ENCODE measurements around the gene DRD4. TPM values are rescaled to one million over a fixed set of nuclear protein-coding genes. Genes with fewer than 3 reads are reported as not detected.

Gene DRD4
- polyA plus RNA-seq, 3 donors: 0.13 TPM; not detected in 2

DNA sequence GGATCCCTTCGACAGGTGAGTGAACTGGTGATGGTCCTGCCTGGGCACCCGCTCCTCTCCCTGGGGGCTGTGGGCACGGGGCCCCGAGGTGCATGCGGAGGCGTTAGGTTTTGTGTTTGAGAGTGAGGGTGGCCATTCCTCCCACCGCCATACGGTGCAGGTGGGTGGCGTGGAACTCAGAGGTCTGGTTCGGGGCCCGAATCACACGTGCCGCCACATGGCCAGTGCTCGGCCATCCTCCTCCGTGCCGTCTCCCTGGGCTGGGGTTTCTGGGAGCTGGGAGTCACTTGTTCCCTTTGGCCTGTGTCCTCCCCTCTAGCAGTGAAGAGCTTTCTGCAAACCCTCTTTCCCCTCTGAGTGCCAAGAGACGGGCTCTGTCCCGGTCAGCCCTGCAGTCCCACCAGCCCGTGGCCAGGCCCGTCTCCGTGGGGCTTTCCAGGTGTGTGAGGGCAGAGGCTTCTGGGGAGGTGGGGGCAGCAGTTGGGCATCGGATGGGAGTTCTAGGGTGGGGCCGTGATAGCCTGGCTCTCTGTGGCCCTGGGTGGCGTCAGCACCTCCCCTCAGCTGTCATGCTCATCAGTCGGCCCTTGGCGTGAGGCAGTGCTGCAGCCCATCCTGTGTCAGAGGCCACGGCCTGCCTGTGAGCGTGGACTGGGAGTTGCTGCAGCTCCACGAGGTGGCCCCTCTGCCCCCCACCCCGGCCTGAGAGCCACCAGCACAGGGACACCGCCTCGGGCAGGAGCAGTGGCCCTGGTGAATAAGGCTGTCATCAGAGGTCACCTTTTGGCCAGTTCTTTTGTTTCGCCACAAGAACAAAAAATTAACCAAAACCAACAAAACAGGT is 31.6 kb upstream of the DRD4 start:
- Mint-ChIP-seq H3K4me3 (peak overlapping the region in 1 of 2 donors; percentile 34), H3K36me3 (peaks cover 66 to 91% of the 10 kb centered on the region in 2 donors), H3K4me1 (no peaks in the 10 kb centered on the region), H3K27me3 (ENCODE audit: low read depth in 3 of 3) (peaks cover 0 to 2% (median 0%) of the 10 kb centered on the region in 3 donors), H3K27ac (peak overlapping the region in 2 of 7 donors; percentile 10 to 41), H3K9me3 (no peaks in the 10 kb centered on the region)
- Histone ChIP-seq H3K9me3 (replicated peaks in 1 of 2; ENCODE audit: control insufficient read depth in 1 of 2, insufficient read depth in 1 of 2, low read length in 2 of 2) (no peaks in the 10 kb centered on the region), H3K4me1 (ENCODE audit: control insufficient read depth in 1 of 2, insufficient read depth in 2 of 2, low read length in 2 of 2) (no peaks in the 10 kb centered on the region), H3K9ac (ENCODE audit: insufficient read depth, low read length, poor library complexity, severe bottlenecking) (no peak overlapping the region), H3K27me3 (ENCODE audit: control insufficient read depth in 2 of 2, insufficient read depth in 2 of 2, low read length in 2 of 2) (no peaks in the 10 kb centered on the region), H3K27ac (ENCODE audit: low read depth in 1 of 2, low read length in 2 of 2) (no peak overlapping the region), H2AFZ (ENCODE audit: insufficient read depth, low read depth, low read length, poor library complexity, severe bottlenecking) (no peak overlapping the region), H4K20me1 (ENCODE audit: insufficient read depth, low read length) (peaks cover 23% of the 10 kb centered on the region), H3K4me2 (replicated peaks; ENCODE audit: extremely low read depth, low read length, poor library complexity, severe bottlenecking) (no peak overlapping the region), H3K36me3 (replicated peaks in 1 of 2; ENCODE audit: control insufficient read depth in 1 of 2, insufficient read depth in 2 of 2, low read length in 2 of 2) (peaks cover 89 to 97% of the 10 kb centered on the region in 2 donors), H3K79me2 (ENCODE audit: insufficient read depth, low read length) (no peaks in the 10 kb centered on the region), H3K4me3 (replicated peaks in 1 of 3; ENCODE audit: low read depth in 2 of 3, low read length in 3 of 3) (no peak overlapping the region)
- no peak for DNase-seq
- WGBS (ENCODE audit: insufficient coverage): 97% methylated on average over 28 of the region's 33 CpGs
- TF ChIP-seq, protein P1, sequence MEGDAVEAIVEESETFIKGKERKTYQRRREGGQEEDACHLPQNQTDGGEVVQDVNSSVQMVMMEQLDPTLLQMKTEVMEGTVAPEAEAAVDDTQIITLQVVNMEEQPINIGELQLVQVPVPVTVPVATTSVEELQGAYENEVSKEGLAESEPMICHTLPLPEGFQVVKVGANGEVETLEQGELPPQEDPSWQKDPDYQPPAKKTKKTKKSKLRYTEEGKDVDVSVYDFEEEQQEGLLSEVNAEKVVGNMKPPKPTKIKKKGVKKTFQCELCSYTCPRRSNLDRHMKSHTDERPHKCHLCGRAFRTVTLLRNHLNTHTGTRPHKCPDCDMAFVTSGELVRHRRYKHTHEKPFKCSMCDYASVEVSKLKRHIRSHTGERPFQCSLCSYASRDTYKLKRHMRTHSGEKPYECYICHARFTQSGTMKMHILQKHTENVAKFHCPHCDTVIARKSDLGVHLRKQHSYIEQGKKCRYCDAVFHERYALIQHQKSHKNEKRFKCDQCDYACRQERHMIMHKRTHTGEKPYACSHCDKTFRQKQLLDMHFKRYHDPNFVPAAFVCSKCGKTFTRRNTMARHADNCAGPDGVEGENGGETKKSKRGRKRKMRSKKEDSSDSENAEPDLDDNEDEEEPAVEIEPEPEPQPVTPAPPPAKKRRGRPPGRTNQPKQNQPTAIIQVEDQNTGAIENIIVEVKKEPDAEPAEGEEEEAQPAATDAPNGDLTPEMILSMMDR (IDR thresholded peaks at IDR 0.05): no peak
- intact Hi-C loops (cut with micrococcal nuclease): no loop called here

DNA sequence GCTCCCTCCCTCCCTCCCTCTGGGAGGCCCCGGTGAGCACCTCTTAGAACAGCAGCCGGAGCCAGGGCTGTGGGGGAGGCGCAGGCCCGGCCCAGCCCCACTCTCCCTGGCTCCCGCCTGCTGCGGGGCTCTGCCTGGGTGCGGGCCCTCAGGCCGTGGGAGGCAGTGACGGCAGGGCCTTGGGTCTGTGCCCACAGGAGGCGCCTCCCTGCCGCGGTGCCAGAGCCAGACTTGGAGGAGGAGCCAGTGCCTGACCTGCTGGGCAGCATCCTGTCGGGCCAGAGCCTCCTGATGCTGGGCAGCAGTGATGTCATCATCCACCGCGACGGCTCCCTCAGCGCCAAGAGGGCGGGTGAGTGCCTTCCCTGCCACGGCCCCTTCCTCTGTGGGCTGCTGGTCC is 30.8 kb upstream of the DRD4 start:
- 87% methylated on average over 14 of the region's 19 CpGs for WGBS (ENCODE audit: insufficient coverage)
- Histone ChIP-seq H3K79me2 (ENCODE audit: insufficient read depth, low read length) (no peaks in the 10 kb centered on the region), H3K36me3 (replicated peaks in 1 of 2; ENCODE audit: control insufficient read depth in 1 of 2, insufficient read depth in 2 of 2, low read length in 2 of 2) (peaks cover 91 to 99% of the 10 kb centered on the region in 2 donors), H3K9ac (ENCODE audit: insufficient read depth, low read length, poor library complexity, severe bottlenecking) (no peak overlapping the region), H3K9me3 (replicated peaks in 1 of 2; ENCODE audit: control insufficient read depth in 1 of 2, insufficient read depth in 1 of 2, low read length in 2 of 2) (no peaks in the 10 kb centered on the region), H3K4me3 (replicated peaks in 1 of 3; ENCODE audit: low read depth in 2 of 3, low read length in 3 of 3) (no peak overlapping the region), H2AFZ (ENCODE audit: insufficient read depth, low read depth, low read length, poor library complexity, severe bottlenecking) (no peak overlapping the region), H3K4me2 (replicated peaks; ENCODE audit: extremely low read depth, low read length, poor library complexity, severe bottlenecking) (no peak overlapping the region), H4K20me1 (ENCODE audit: insufficient read depth, low read length) (peaks cover 30% of the 10 kb centered on the region), H3K4me1 (ENCODE audit: control insufficient read depth in 1 of 2, insufficient read depth in 2 of 2, low read length in 2 of 2) (no peaks in the 10 kb centered on the region), H3K27ac (ENCODE audit: low read depth in 1 of 2, low read length in 2 of 2) (no peak overlapping the region), H3K27me3 (ENCODE audit: control insufficient read depth in 2 of 2, insufficient read depth in 2 of 2, low read length in 2 of 2) (no peaks in the 10 kb centered on the region)
- TF ChIP-seq, protein P1 (IDR thresholded peaks at IDR 0.05): no peak
- H3K4me3 Mint-ChIP-seq: no peak overlapping the region
- H3K27me3 Mint-ChIP-seq (ENCODE audit: low read depth in 3 of 3): peaks cover 0 to 2% (median 0%) of the 10 kb centered on the region in 3 donors
- intact Hi-C loops (cut with micrococcal nuclease): no loop called here
- H3K9me3 Mint-ChIP-seq: no peaks in the 10 kb centered on the region
- no peak overlapping the region for H3K27ac Mint-ChIP-seq
- no peaks in the 10 kb centered on the region for H3K4me1 Mint-ChIP-seq
- H3K36me3 Mint-ChIP-seq: peaks cover 72 to 91% of the 10 kb centered on the region in 2 donors
- DNase-seq: no peak
